D721Med (cell line): ENCODE measurements around the gene SELP.

Source experiments
- DNase-seq: peaks from one replicate; pipeline ENCODE4 v3.0.0; 2011; ENCODE audit warnings: low spot score; ENCODE audit not compliant: insufficient read length
- FAIRE-seq: peaks from 2 replicates; lab custom pipeline; 2011; peaks lifted over from hg19 to GRCh38; lab: Jason Lieb, UNC
- CTCF ChIP-seq: IDR thresholded peaks from 2 replicates; pipeline ENCODE4 v1.5.1; 2012; ENCODE audit warnings: mild to moderate bottlenecking, control low read depth; ENCODE audit not compliant: insufficient read depth; ENCODE audit errors: missing control alignments

Gene SELP

GRCh38 chr1:169634877-169635276, 5.0 kb upstream of the SELP start:
- TF ChIP-seq CTCF, result no peak
- no peak for DNase-seq
- peak; percentile 87 for FAIRE-seq

GRCh38 chr1:169634145-169634544, 4.2 kb upstream of the SELP start:
- FAIRE-seq, result no peak
- DNase-seq, result no peak
- TF ChIP-seq CTCF, result no peak

GRCh38 chr1:169631249-169631648, 1.3 kb upstream of the SELP start:
- FAIRE-seq (no peak), DNase-seq (no peak)
- no peak for TF ChIP-seq CTCF

GRCh38 chr1:169624912-169625311, 5.0 kb downstream of the SELP start:
- no peak for TF ChIP-seq CTCF
- FAIRE-seq (no peak), DNase-seq (no peak)

GRCh38 chr1:169624122-169624521, 5.8 kb downstream of the SELP start:
- DNase-seq, result no peak
- no peak for TF ChIP-seq CTCF
- no peak for FAIRE-seq

- DNase-seq (no peak), FAIRE-seq (no peak)
- TF ChIP-seq CTCF, result no peak
These were observed 6.6 kb downstream of the SELP start for GRCh38 chr1:169623132-169623926.

GRCh38 chr1:169620565-169620964, 9.4 kb downstream of the SELP start:
- no peak for DNase-seq
- no peak for TF ChIP-seq CTCF
- FAIRE-seq, result no peak
